C4-2B (cell line): Measurements from ENCODE around the gene HOXD1.

Experiments used
- ZFX ChIP-seq: fragments of 450-650 bp; IDR thresholded peaks from 2 replicates; pipeline ENCODE4 v1.6.1; 2017
- TF ChIP-seq, protein P1 (sequence below): fragments of 450-650 bp; conservative IDR thresholded peaks from 2 replicates; pipeline ENCODE4 v1.5.1; 2017; ENCODE audit warnings: mild to moderate bottlenecking

DNA sequence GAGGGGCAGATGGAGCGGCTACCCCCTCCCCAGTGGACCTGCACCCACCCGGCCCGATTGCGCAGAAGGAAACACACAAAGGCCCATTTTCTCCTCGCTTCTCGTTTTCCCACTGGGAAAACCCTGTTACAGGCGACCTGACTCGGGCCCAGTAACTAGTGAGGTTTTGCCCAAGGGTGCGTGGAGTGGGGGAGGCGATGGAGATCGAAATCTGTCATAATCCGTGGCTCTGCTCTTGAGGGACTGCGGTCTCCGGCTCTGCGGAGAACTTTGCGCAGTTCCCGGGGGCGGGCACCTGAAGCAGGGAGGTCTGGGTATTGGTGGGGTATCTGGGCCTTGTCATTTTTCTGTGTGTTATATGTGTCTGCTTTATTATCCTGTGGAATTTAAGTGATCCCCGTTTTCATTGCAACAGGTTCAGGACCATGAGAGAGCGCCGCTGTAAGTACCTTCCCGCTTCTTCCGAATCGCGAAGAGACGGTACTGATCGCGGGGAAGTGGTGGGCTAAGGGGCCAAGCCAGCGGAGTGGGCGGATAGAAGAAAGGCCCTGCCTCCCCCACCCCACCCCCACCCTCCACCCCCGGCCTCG lies 41.2 kb upstream of the HOXD1 start:
- TF ChIP-seq, protein P1, sequence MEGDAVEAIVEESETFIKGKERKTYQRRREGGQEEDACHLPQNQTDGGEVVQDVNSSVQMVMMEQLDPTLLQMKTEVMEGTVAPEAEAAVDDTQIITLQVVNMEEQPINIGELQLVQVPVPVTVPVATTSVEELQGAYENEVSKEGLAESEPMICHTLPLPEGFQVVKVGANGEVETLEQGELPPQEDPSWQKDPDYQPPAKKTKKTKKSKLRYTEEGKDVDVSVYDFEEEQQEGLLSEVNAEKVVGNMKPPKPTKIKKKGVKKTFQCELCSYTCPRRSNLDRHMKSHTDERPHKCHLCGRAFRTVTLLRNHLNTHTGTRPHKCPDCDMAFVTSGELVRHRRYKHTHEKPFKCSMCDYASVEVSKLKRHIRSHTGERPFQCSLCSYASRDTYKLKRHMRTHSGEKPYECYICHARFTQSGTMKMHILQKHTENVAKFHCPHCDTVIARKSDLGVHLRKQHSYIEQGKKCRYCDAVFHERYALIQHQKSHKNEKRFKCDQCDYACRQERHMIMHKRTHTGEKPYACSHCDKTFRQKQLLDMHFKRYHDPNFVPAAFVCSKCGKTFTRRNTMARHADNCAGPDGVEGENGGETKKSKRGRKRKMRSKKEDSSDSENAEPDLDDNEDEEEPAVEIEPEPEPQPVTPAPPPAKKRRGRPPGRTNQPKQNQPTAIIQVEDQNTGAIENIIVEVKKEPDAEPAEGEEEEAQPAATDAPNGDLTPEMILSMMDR, result no peak
- TF ChIP-seq ZFX, result no peak
